Dendritic cell treated with granulocyte-macrophage colony-stimulating factor and Interleukin-4, amounts not matched to agents 40 ng/mL and 50 ng/mL, for 4 days (primary cell): ENCODE data around the gene DUSP7.

Experiments used
- H3K27ac Mint-ChIP-seq: one replicate; pipeline ENCODE4 v1.8.0; 2022; ENCODE audit warnings: mild to moderate bottlenecking, mixed read lengths
- H3K27me3 Mint-ChIP-seq: one replicate; pipeline ENCODE4 v1.8.0; 2022; ENCODE audit warnings: mild to moderate bottlenecking, mixed read lengths
- H3K36me3 Mint-ChIP-seq: one replicate; pipeline ENCODE4 v1.8.0; 2022; ENCODE audit warnings: low read depth, mixed read lengths
- H3K4me1 Mint-ChIP-seq: one replicate; pipeline ENCODE4 v1.8.0; 2022; ENCODE audit warnings: low read depth, mixed read lengths
- H3K4me3 Mint-ChIP-seq: one replicate; pipeline ENCODE4 v1.8.0; 2022; ENCODE audit warnings: mild to moderate bottlenecking, moderate library complexity, mixed read lengths
- H3K9me3 Mint-ChIP-seq: one replicate; pipeline ENCODE4 v1.8.0; 2022; ENCODE audit warnings: mixed read lengths
- intact Hi-C: fragments of 100-400 bp; cut with micrococcal nuclease; formaldehyde crosslinking; loops from one replicate; pipeline ENCODE4 v1.15.0; 2022

The DUSP7 gene

GRCh38 chr3:52056521-52056967 lies at the start of gene DUSP7:
DUSP7 (minus strand) TSS chr3:52056571; CDS start chr3:52056366, 205 bp downstream.
- H3K4me1 Mint-ChIP-seq, result peaks cover 78% of the 10 kb centered on the region
- H3K9me3 Mint-ChIP-seq, result no peaks in the 10 kb centered on the region
- peaks cover 3% of the 10 kb centered on the region for H3K27me3 Mint-ChIP-seq
- H3K36me3 Mint-ChIP-seq, result peaks cover 44% of the 10 kb centered on the region
- intact Hi-C loops, result loop anchor here (5.0 kb wide), 1 partner anchor 114 kb away; the partner anchor contains the start of genes PARP3 and RRP9
- peak within 1 kb of the TSS; percentile 95 for H3K27ac Mint-ChIP-seq
- H3K4me3 Mint-ChIP-seq, result peak within 1 kb of the TSS; percentile 86

GRCh38 chr3:52104684-52105640 lies 48.6 kb upstream of the DUSP7 start:
- no peak overlapping the region for H3K4me3 Mint-ChIP-seq
- H3K36me3 Mint-ChIP-seq, result peaks cover 13% of the 10 kb centered on the region

GRCh38 chr3:52102934-52103333 lies 46.6 kb upstream of the DUSP7 start:
- Mint-ChIP-seq H3K36me3 (peaks cover 13% of the 10 kb centered on the region), H3K4me1 (peaks cover 32% of the 10 kb centered on the region), H3K9me3 (peaks cover 14% of the 10 kb centered on the region), H3K27ac (no peak overlapping the region), H3K27me3 (no peaks in the 10 kb centered on the region), H3K4me3 (no peak overlapping the region)
- intact Hi-C loops, result no loop called here

More at GRCh38 chr3:52104684-52105640, 48.6 kb upstream of the DUSP7 start:
- Mint-ChIP-seq H3K9me3 (peaks cover 14% of the 10 kb centered on the region), H3K27ac (no peak overlapping the region), H3K4me1 (peaks cover 30% of the 10 kb centered on the region), H3K27me3 (no peaks in the 10 kb centered on the region)
- intact Hi-C loops, result no loop called here

- Mint-ChIP-seq H3K9me3 (peaks cover 14% of the 10 kb centered on the region), H3K27me3 (no peaks in the 10 kb centered on the region), H3K27ac (peak overlapping the region; percentile 46), H3K36me3 (peaks cover 13% of the 10 kb centered on the region), H3K4me1 (peaks cover 34% of the 10 kb centered on the region), H3K4me3 (no peak overlapping the region)
- intact Hi-C loops, result no loop called here
These were observed 42.6 kb upstream of the DUSP7 start for GRCh38 chr3:52099001-52099401.

- peaks cover 13% of the 10 kb centered on the region for H3K36me3 Mint-ChIP-seq
- no peak overlapping the region for H3K4me3 Mint-ChIP-seq
- intact Hi-C loops, result no loop called here
- H3K27ac Mint-ChIP-seq, result no peak overlapping the region
- H3K27me3 Mint-ChIP-seq, result no peaks in the 10 kb centered on the region
- H3K9me3 Mint-ChIP-seq, result peaks cover 14% of the 10 kb centered on the region
- H3K4me1 Mint-ChIP-seq, result peaks cover 44% of the 10 kb centered on the region
These were observed 41.6 kb upstream of the DUSP7 start for GRCh38 chr3:52097851-52098507.

GRCh38 chr3:52095990-52096775 lies 39.8 kb upstream of the DUSP7 start:
- no peaks in the 10 kb centered on the region for H3K27me3 Mint-ChIP-seq
- intact Hi-C loops, result no loop called here
- H3K4me3 Mint-ChIP-seq, result no peak overlapping the region
- H3K36me3 Mint-ChIP-seq, result peaks cover 3% of the 10 kb centered on the region
- H3K4me1 Mint-ChIP-seq, result peaks cover 51% of the 10 kb centered on the region
- H3K27ac Mint-ChIP-seq, result peak overlapping the region; percentile 26
- H3K9me3 Mint-ChIP-seq, result peaks cover 6% of the 10 kb centered on the region

GRCh38 chr3:52094571-52095485 lies 38.5 kb upstream of the DUSP7 start:
- Mint-ChIP-seq H3K9me3 (no peaks in the 10 kb centered on the region), H3K4me1 (peaks cover 53% of the 10 kb centered on the region), H3K27me3 (no peaks in the 10 kb centered on the region), H3K36me3 (no peaks in the 10 kb centered on the region), H3K4me3 (no peak overlapping the region), H3K27ac (peak overlapping the region; percentile 26)
- intact Hi-C loops, result no loop called here

- H3K27ac Mint-ChIP-seq, result no peak overlapping the region
- no peaks in the 10 kb centered on the region for H3K27me3 Mint-ChIP-seq
- H3K9me3 Mint-ChIP-seq, result no peaks in the 10 kb centered on the region
- no peaks in the 10 kb centered on the region for H3K36me3 Mint-ChIP-seq
- intact Hi-C loops, result no loop called here
- no peak overlapping the region for H3K4me3 Mint-ChIP-seq
- peaks cover 55% of the 10 kb centered on the region for H3K4me1 Mint-ChIP-seq
These were observed 37.6 kb upstream of the DUSP7 start for GRCh38 chr3:52093756-52094545.

GRCh38 chr3:52092891-52093290 lies 36.5 kb upstream of the DUSP7 start:
- Mint-ChIP-seq H3K36me3 (no peaks in the 10 kb centered on the region), H3K27me3 (no peaks in the 10 kb centered on the region), H3K4me3 (no peak overlapping the region), H3K27ac (no peak overlapping the region), H3K9me3 (no peaks in the 10 kb centered on the region), H3K4me1 (peaks cover 55% of the 10 kb centered on the region)
- intact Hi-C loops, result no loop called here

GRCh38 chr3:52092271-52092660 lies 35.9 kb upstream of the DUSP7 start:
- no peak overlapping the region for H3K4me3 Mint-ChIP-seq
- H3K4me1 Mint-ChIP-seq, result peaks cover 58% of the 10 kb centered on the region
- H3K36me3 Mint-ChIP-seq, result no peaks in the 10 kb centered on the region
- H3K9me3 Mint-ChIP-seq, result no peaks in the 10 kb centered on the region
- no peak overlapping the region for H3K27ac Mint-ChIP-seq
- intact Hi-C loops, result no loop called here
- no peaks in the 10 kb centered on the region for H3K27me3 Mint-ChIP-seq

GRCh38 chr3:52091586-52092270 lies 35.4 kb upstream of the DUSP7 start:
- no peaks in the 10 kb centered on the region for H3K36me3 Mint-ChIP-seq
- H3K9me3 Mint-ChIP-seq, result no peaks in the 10 kb centered on the region
- intact Hi-C loops, result no loop called here
- H3K27me3 Mint-ChIP-seq, result no peaks in the 10 kb centered on the region
- peak overlapping the region; percentile 15 for H3K27ac Mint-ChIP-seq
- peaks cover 63% of the 10 kb centered on the region for H3K4me1 Mint-ChIP-seq
- H3K4me3 Mint-ChIP-seq, result no peak overlapping the region

GRCh38 chr3:52090933-52091468 lies 34.6 kb upstream of the DUSP7 start:
- peak overlapping the region; percentile 15 for H3K27ac Mint-ChIP-seq
- H3K4me3 Mint-ChIP-seq, result no peak overlapping the region
- H3K27me3 Mint-ChIP-seq, result no peaks in the 10 kb centered on the region
- no peaks in the 10 kb centered on the region for H3K36me3 Mint-ChIP-seq
- intact Hi-C loops, result no loop called here
- H3K4me1 Mint-ChIP-seq, result peaks cover 70% of the 10 kb centered on the region
- no peaks in the 10 kb centered on the region for H3K9me3 Mint-ChIP-seq
